OCI-LY1 (cell line): ENCODE results near the gene PTMS.

Source experiments
- H2AFZ ChIP-seq: fragments of 200-600 bp; sonication (generic), shearing (Covaris generic); 2 replicates; pipeline ENCODE4 v1.6.0; 2014; ENCODE audit warnings: antibody characterized with exemption, mild to moderate bottlenecking, low read length
- H3F3A ChIP-seq: fragments of 200-600 bp; sonication (generic), shearing (Covaris generic); 2 replicates; pipeline ENCODE4 v1.6.0; 2014; ENCODE audit warnings: mild to moderate bottlenecking, antibody characterized with exemption, low read length, moderate library complexity; ENCODE audit not compliant: insufficient read depth
- H3K27ac ChIP-seq: fragments of 200-600 bp; sonication (generic); 2 replicates; pipeline ENCODE4 v1.5.1; 2014; ENCODE audit warnings: low read length, mixed run types, mild to moderate bottlenecking, low read depth; ENCODE audit not compliant: poor library complexity, severe bottlenecking
- H3K27me3 ChIP-seq: fragments of 200-600 bp; sonication (generic); 2 replicates; pipeline ENCODE4 v1.6.0; 2014; ENCODE audit warnings: antibody characterized with exemption, mild to moderate bottlenecking, low read length, moderate library complexity; ENCODE audit not compliant: insufficient read depth
- H3K36me3 ChIP-seq: fragments of 200-600 bp; sonication (generic); 2 replicates; pipeline ENCODE4 v1.6.1; 2014; ENCODE audit warnings: mild to moderate bottlenecking, antibody characterized with exemption, low read length, moderate library complexity, mixed read lengths; ENCODE audit not compliant: insufficient read depth
- H3K4me1 ChIP-seq: fragments of 200-600 bp; sonication (generic); 2 replicates; pipeline ENCODE4 v1.5.1; 2014; ENCODE audit warnings: mild to moderate bottlenecking, low read length, moderate library complexity; ENCODE audit not compliant: insufficient read depth, severe bottlenecking
- H3K4me2 ChIP-seq: fragments of 200-600 bp; sonication (generic), shearing (Covaris generic); 2 replicates; pipeline ENCODE4 v1.6.1; 2014; ENCODE audit warnings: low read length
- H3K4me3 ChIP-seq: fragments of 200-600 bp; sonication (generic); 2 replicates; pipeline ENCODE4 v1.5.1; 2014; ENCODE audit warnings: low read length, low read depth, mild to moderate bottlenecking, mixed read lengths; ENCODE audit not compliant: poor library complexity, severe bottlenecking
- H3K79me2 ChIP-seq: fragments of 200-600 bp; shearing (Covaris generic); 2 replicates; pipeline ENCODE4 v1.6.1; 2016; ENCODE audit warnings: mixed run types, low read length, mixed read lengths; ENCODE audit not compliant: insufficient read depth
- H3K9ac ChIP-seq: fragments of 200-600 bp; sonication (generic), shearing (Covaris generic); 2 replicates; pipeline ENCODE4 v1.6.1; 2014; ENCODE audit warnings: mild to moderate bottlenecking, low read length, mixed read lengths
- H3K9me2 ChIP-seq: fragments of 200-600 bp; sonication (generic), shearing (Covaris generic); 2 replicates; pipeline ENCODE4 v1.6.1; 2014; ENCODE audit warnings: low read depth, mild to moderate bottlenecking, low read length, mixed read lengths
- H3K9me3 ChIP-seq: fragments of 200-600 bp; shearing (Covaris generic); 2 replicates; pipeline ENCODE4 v1.6.1; 2014; ENCODE audit warnings: low read length, mixed read lengths
- H4K20me1 ChIP-seq: fragments of 200-600 bp; sonication (generic), shearing (Covaris generic); 2 replicates; pipeline ENCODE4 v1.6.0; 2016; ENCODE audit warnings: mild to moderate bottlenecking, low read length; ENCODE audit not compliant: insufficient read depth
- CTCF ChIP-seq: fragments of 200-600 bp; sonication (generic), shearing (Covaris generic); IDR thresholded peaks from 2 replicates; pipeline ENCODE4 v1.5.1; 2017; ENCODE audit warnings: mild to moderate bottlenecking, antibody characterized with exemption, low read length, moderate library complexity, mixed read lengths
- EZH2 ChIP-seq: fragments of 200-600 bp; sonication (generic), shearing (Covaris generic); IDR thresholded peaks from 2 replicates; pipeline ENCODE4 v1.8.0; 2017; ENCODE audit warnings: borderline replicate concordance, mixed run types, mild to moderate bottlenecking, antibody characterized with exemption, low read length, moderate library complexity, mixed read lengths

PTMS gene

GRCh38 chr12:6772331-6772695 lies 6.2 kb downstream of the PTMS start, which contains the start of gene LAG3:
TSS of gene LAG3 (plus strand) at chr12:6772520. CDS start at chr12:6772853, 333 bp downstream.
- Histone ChIP-seq H4K20me1 (no peaks in the 10 kb centered on the region), H3K4me1 (peaks cover 7% of the 10 kb centered on the region), H3K27ac (no peak within 1 kb of the TSS), H3K9ac (no peak within 1 kb of the TSS), H2AFZ (no peak within 1 kb of the TSS), H3K9me2 (no peaks in the 10 kb centered on the region), H3K36me3 (no peaks in the 10 kb centered on the region), H3K27me3 (peaks cover 19% of the 10 kb centered on the region; the same call in 1 of the 2 replicates), H3K4me3 (no peak within 1 kb of the TSS), H3K9me3 (no peaks in the 10 kb centered on the region), H3K4me2 (no peak within 1 kb of the TSS), H3K79me2 (no peaks in the 10 kb centered on the region), H3F3A (no peaks in the 10 kb centered on the region)
- TF ChIP-seq EZH2 (no peak), CTCF (no peak)

GRCh38 chr12:6772726-6773589 lies 6.8 kb downstream of the PTMS start:
- H3K9me3 ChIP-seq, result no peaks in the 10 kb centered on the region
- H3K36me3 ChIP-seq, result no peaks in the 10 kb centered on the region
- no peak overlapping the region for H3K4me2 ChIP-seq
- no peaks in the 10 kb centered on the region for H3K79me2 ChIP-seq
- H3K9me2 ChIP-seq, result no peaks in the 10 kb centered on the region
- H3K27me3 ChIP-seq, result peaks cover 22% of the 10 kb centered on the region; the same call in 1 of the 2 replicates
- no peak overlapping the region for H3K9ac ChIP-seq
- H3F3A ChIP-seq, result no peaks in the 10 kb centered on the region
- H4K20me1 ChIP-seq, result no peaks in the 10 kb centered on the region
- H3K27ac ChIP-seq, result no peak overlapping the region
- TF ChIP-seq EZH2, result no peak
- no peak for TF ChIP-seq CTCF
- no peak overlapping the region for H2AFZ ChIP-seq
- H3K4me1 ChIP-seq, result peaks cover 3% of the 10 kb centered on the region
- no peak overlapping the region for H3K4me3 ChIP-seq

GRCh38 chr12:6773590-6774351 lies 7.6 kb downstream of the PTMS start:
- no peak overlapping the region for H2AFZ ChIP-seq
- no peaks in the 10 kb centered on the region for H3K36me3 ChIP-seq
- no peak overlapping the region for H3K4me3 ChIP-seq
- H3F3A ChIP-seq, result no peaks in the 10 kb centered on the region
- no peak overlapping the region for H3K4me2 ChIP-seq
- no peaks in the 10 kb centered on the region for H4K20me1 ChIP-seq
- H3K27me3 ChIP-seq, result peaks cover 24% of the 10 kb centered on the region; the same call in 1 of the 2 replicates
- peaks cover 11% of the 10 kb centered on the region for H3K4me1 ChIP-seq
- H3K79me2 ChIP-seq, result no peaks in the 10 kb centered on the region
- H3K9me3 ChIP-seq, result no peaks in the 10 kb centered on the region
- H3K9ac ChIP-seq, result no peak overlapping the region
- H3K27ac ChIP-seq, result no peak overlapping the region
- H3K9me2 ChIP-seq, result no peaks in the 10 kb centered on the region
- TF ChIP-seq EZH2, result no peak
- TF ChIP-seq CTCF, result no peak
